Astrocyte (in vitro differentiated cells and primary cell): ENCODE measurements around the gene NEK7. TPM values are rescaled to one million over a fixed set of nuclear protein-coding genes. Genes with fewer than 3 reads are reported as not detected.
"Not testable (repeated sequence)": the region's sequence is repeated elsewhere in the genome, so short reads cannot be mapped to it uniquely, and the experiment has no call there.

Experiments used
- DNase-seq: peaks from one replicate; pipeline ENCODE4 v3.0.0-alpha.2; 2010; ENCODE audit warnings: low read depth
- FAIRE-seq: peaks from 2 replicates; lab custom pipeline; 2011; peaks lifted over from hg19 to GRCh38; lab: Jason Lieb, UNC
- H2AFZ ChIP-seq: 2 replicates; pipeline ENCODE4 v1.6.0; 2012; ENCODE audit warnings: low read depth, low read length, inconsistent platforms
- H3K27ac ChIP-seq: 2 replicates; pipeline ENCODE4 v1.5.1; 2011; ENCODE audit warnings: low read depth, low read length, inconsistent platforms
- H3K27me3 ChIP-seq: 2 replicates; pipeline ENCODE4 v1.6.0; 2011; ENCODE audit warnings: low read length, inconsistent platforms; ENCODE audit not compliant: insufficient read depth
- H3K36me3 ChIP-seq: 2 replicates; pipeline ENCODE4 v1.5.1; 2011; ENCODE audit warnings: low read length, inconsistent platforms; ENCODE audit not compliant: insufficient read depth
- H3K4me1 ChIP-seq: 2 replicates; pipeline ENCODE4 v1.5.1; 2011; ENCODE audit warnings: low read length, inconsistent platforms; ENCODE audit not compliant: insufficient read depth
- H3K4me2 ChIP-seq: 2 replicates; pipeline ENCODE4 v1.6.0; 2012; ENCODE audit warnings: low read length, inconsistent platforms
- H3K4me3 ChIP-seq: 2 replicates; pipeline ENCODE4 v1.5.1; 2011; ENCODE audit warnings: low read depth, mild to moderate bottlenecking, low read length, inconsistent platforms; ENCODE audit not compliant: insufficient read depth
- H3K79me2 ChIP-seq: 2 replicates; pipeline ENCODE4 v1.6.0; 2012; ENCODE audit warnings: mild to moderate bottlenecking, low read length, inconsistent platforms; ENCODE audit not compliant: insufficient read depth
- H3K9ac ChIP-seq: 2 replicates; pipeline ENCODE4 v1.6.0; 2012; ENCODE audit warnings: mild to moderate bottlenecking, low read length, inconsistent platforms
- H3K9me3 ChIP-seq: 2 replicates; pipeline ENCODE4 v1.5.1; 2012; ENCODE audit warnings: low read depth, mild to moderate bottlenecking, low read length, inconsistent platforms; ENCODE audit not compliant: insufficient read depth
- H4K20me1 ChIP-seq: 2 replicates; pipeline ENCODE4 v1.6.0; 2012; ENCODE audit warnings: low read length, inconsistent platforms; ENCODE audit not compliant: insufficient read depth
- H3K27ac Mint-ChIP-seq: one replicate; pipeline ENCODE4 v1.8.0; 2021; ENCODE audit warnings: mild to moderate bottlenecking, mixed read lengths; ENCODE audit not compliant: unreplicated experiment
- H3K27me3 Mint-ChIP-seq: one replicate; pipeline ENCODE4 v1.8.0; 2021; ENCODE audit warnings: low read depth, mixed read lengths; ENCODE audit not compliant: unreplicated experiment
- H3K36me3 Mint-ChIP-seq: one replicate; pipeline ENCODE4 v1.8.0; 2021; ENCODE audit warnings: low read depth, mixed read lengths; ENCODE audit not compliant: unreplicated experiment
- H3K4me1 Mint-ChIP-seq: one replicate; pipeline ENCODE4 v1.8.0; 2021; ENCODE audit warnings: low read depth, mixed read lengths; ENCODE audit not compliant: unreplicated experiment
- H3K4me3 Mint-ChIP-seq: one replicate; pipeline ENCODE4 v1.8.0; 2021; ENCODE audit warnings: mild to moderate bottlenecking, moderate library complexity, mixed read lengths; ENCODE audit not compliant: unreplicated experiment
- H3K9me3 Mint-ChIP-seq: one replicate; pipeline ENCODE4 v1.8.0; 2021; ENCODE audit warnings: mild to moderate bottlenecking, mixed read lengths; ENCODE audit not compliant: unreplicated experiment
- CTCF ChIP-seq: IDR thresholded peaks from 2 replicates; pipeline ENCODE4 v1.5.1; 2011; ENCODE audit warnings: low read depth, mild to moderate bottlenecking, inconsistent platforms, low read length, moderate library complexity; ENCODE audit not compliant: insufficient read depth
- EZH2 ChIP-seq: IDR thresholded peaks from 2 replicates; pipeline ENCODE4 v1.6.1; 2012; ENCODE audit warnings: mild to moderate bottlenecking, low read length, inconsistent platforms; ENCODE audit not compliant: insufficient read depth
- total RNA-seq: library from RNA; stranded (reverse); gene quantifications from 2 replicates; pipeline ENCODE4 v1.2.1, GENCODE V29; 2021

The NEK7 gene
- total RNA-seq, 1 donor from 2014 or later = 125 TPM

DNA sequence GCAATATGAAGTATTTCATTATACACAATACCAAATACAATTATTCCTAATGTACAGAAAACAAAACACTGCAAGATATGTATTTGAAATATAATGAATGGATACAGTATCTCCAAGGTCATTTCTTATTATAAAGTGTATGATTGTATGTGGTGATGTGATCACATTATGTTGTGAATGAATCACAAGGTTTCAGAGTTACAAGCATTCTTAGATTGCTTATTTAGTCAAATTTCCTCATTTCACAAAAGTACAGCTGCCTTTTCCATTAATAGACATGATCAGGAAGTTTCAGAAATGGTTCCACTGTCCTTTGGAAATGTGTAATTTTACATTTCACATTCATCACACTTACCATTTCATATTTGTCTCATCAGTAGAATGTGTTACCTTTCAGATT is 28.3 kb upstream of the NEK7 start:
- H3K4me3 ChIP-seq = no peak overlapping the region
- no peaks in the 10 kb centered on the region for H3K4me1 ChIP-seq
- H3K36me3 ChIP-seq = no peaks in the 10 kb centered on the region
- no peak overlapping the region for H3K27ac Mint-ChIP-seq
- no peak overlapping the region for H3K4me2 ChIP-seq
- H3K27me3 Mint-ChIP-seq = no peaks in the 10 kb centered on the region
- H2AFZ ChIP-seq = no peak overlapping the region
- H3K79me2 ChIP-seq = no peaks in the 10 kb centered on the region
- DNase-seq (no peak), FAIRE-seq (no peak)
- no peaks in the 10 kb centered on the region for H3K9me3 ChIP-seq
- TF ChIP-seq EZH2 (no peak), CTCF (no peak)
- H3K36me3 Mint-ChIP-seq = no peaks in the 10 kb centered on the region
- H3K4me1 Mint-ChIP-seq = peaks cover 17% of the 10 kb centered on the region
- peaks cover 1% of the 10 kb centered on the region for H3K9me3 Mint-ChIP-seq
- no peak overlapping the region for H3K9ac ChIP-seq
- no peak overlapping the region for H3K4me3 Mint-ChIP-seq
- H3K27ac ChIP-seq = no peak overlapping the region
- no peaks in the 10 kb centered on the region for H4K20me1 ChIP-seq
- H3K27me3 ChIP-seq = no peaks in the 10 kb centered on the region

- H3K27me3 Mint-ChIP-seq, H3K4me3 ChIP-seq, H3K79me2 ChIP-seq, H3K36me3 Mint-ChIP-seq, H3K27ac ChIP-seq, H3K4me2 ChIP-seq, H3K36me3 ChIP-seq, H3K27me3 ChIP-seq, FAIRE-seq, H2AFZ ChIP-seq, H3K9ac ChIP-seq, H3K9me3 Mint-ChIP-seq, H3K9me3 ChIP-seq, H3K4me3 Mint-ChIP-seq, DNase-seq, H3K4me1 ChIP-seq, H3K27ac Mint-ChIP-seq, H4K20me1 ChIP-seq: not testable (repeated sequence)
- H3K4me1 Mint-ChIP-seq = peaks cover 16% of the 10 kb centered on the region
These were observed 26.7 kb upstream of the NEK7 start for GRCh38 chr1:198130053-198130452.

DNA sequence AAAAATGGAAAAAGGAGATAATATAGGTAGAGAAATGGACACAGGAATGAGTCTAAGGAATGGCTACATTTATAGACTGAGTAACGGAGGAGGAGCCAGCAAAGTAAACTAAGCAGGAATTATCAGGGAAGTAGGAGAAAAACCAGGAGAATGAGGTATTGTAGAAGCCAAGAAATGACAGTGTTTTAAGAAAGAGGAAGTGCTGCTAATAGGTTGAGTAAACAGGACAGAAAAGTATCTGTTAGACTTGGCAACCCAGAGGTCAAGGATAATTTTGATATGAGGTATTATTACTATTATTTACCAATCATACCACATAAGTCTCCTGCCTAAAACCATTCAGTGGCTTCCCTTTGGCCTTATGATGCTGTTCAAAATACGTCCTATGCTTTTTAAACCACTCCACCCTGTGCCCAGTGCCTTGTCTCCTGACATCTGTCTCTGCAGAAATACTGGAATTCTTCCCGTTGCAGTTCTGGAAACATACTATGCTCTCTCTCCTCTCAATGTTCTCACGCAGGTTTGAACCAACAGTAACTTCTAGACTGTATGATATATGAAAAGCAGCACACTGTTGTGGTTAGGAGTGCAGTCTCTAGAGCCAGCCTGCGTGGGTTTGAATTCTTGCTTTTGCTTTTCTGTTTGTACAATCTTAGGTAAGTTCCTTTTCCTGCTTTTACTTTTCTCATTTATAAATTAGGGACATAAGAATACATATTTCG is 24.6 kb upstream of the NEK7 start:
- Mint-ChIP-seq H3K4me3 (no peak overlapping the region), H3K27me3 (no peaks in the 10 kb centered on the region), H3K4me1 (peaks cover 1% of the 10 kb centered on the region), H3K9me3 (peaks cover 1% of the 10 kb centered on the region), H3K27ac (no peak overlapping the region), H3K36me3 (no peaks in the 10 kb centered on the region)
- H3K4me2 ChIP-seq = no peak overlapping the region
- no peaks in the 10 kb centered on the region for H3K9me3 ChIP-seq
- H3K36me3 ChIP-seq = no peaks in the 10 kb centered on the region
- H2AFZ ChIP-seq = no peak overlapping the region
- H3K4me1 ChIP-seq = no peaks in the 10 kb centered on the region
- TF ChIP-seq CTCF (no peak), EZH2 (no peak)
- no peaks in the 10 kb centered on the region for H3K27me3 ChIP-seq
- FAIRE-seq (no peak), DNase-seq (no peak)
- no peaks in the 10 kb centered on the region for H3K79me2 ChIP-seq
- H3K4me3 ChIP-seq = no peak overlapping the region
- H3K9ac ChIP-seq = no peak overlapping the region
- no peaks in the 10 kb centered on the region for H4K20me1 ChIP-seq
- no peak overlapping the region for H3K27ac ChIP-seq
